GM21390 (cell line): ENCODE measurements around the gene MRPL3.

Experiments used
- ATAC-seq: cut with Tn5 transposase; IDR thresholded peaks from one replicate; pipeline ENCODE4 v1.9.1; 2021; ENCODE audit not compliant: unreplicated experiment

MRPL3 gene

DNA sequence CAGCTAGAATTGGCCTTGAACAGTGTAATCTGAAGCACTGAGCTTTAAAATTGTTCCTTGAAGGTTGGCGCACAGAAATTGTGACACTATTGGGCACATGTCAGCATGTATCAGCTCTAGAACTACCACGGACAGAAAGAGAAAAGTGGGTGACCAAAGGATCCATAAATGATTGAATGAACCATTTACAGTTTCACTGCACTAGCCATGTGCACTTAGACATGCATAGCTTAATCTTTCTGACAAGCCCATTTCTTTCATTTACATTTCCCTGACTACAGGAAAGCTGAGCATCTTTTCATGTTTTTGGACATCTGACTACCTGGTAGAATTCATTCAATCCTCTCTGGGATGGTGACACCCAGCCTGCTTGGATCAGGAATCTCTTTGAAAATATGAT is 85.0 kb downstream of the MRPL3 start:
- ATAC-seq, result no peak
